ENCODE data around the gene CSRNP3.

Gene CSRNP3, protein sequence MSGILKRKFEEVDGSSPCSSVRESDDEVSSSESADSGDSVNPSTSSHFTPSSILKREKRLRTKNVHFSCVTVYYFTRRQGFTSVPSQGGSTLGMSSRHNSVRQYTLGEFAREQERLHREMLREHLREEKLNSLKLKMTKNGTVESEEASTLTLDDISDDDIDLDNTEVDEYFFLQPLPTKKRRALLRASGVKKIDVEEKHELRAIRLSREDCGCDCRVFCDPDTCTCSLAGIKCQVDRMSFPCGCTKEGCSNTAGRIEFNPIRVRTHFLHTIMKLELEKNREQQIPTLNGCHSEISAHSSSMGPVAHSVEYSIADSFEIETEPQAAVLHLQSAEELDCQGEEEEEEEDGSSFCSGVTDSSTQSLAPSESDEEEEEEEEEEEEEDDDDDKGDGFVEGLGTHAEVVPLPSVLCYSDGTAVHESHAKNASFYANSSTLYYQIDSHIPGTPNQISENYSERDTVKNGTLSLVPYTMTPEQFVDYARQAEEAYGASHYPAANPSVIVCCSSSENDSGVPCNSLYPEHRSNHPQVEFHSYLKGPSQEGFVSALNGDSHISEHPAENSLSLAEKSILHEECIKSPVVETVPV

DNA sequence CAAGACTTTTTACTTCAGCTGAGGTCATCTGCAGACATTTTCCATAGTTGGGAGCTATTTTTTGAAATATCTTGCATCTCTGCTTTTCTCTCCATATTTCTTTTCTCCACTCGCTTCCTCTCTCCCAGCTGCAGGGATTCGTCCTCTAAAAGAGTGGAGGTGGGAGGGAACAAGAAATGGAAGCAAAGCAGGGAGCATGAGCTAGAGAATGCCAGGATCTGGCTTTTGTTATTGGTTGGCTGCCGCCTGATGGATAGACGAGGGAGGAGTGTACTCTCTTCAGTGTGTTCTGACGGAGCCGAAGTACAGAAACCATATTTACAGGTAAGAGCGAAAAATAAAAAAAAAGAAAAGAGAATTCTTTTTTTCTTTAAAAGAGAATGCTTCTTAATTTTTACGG is at the start of gene CSRNP3:
CSRNP3 (plus strand) TSS at position 282 of the 400 bp plus-strand sequence. CDS start 125,368 bp downstream, outside the sequence.
- peak; percentile 50 for DNase-seq (ENCODE audit: low read depth, low spot score)

DNA sequence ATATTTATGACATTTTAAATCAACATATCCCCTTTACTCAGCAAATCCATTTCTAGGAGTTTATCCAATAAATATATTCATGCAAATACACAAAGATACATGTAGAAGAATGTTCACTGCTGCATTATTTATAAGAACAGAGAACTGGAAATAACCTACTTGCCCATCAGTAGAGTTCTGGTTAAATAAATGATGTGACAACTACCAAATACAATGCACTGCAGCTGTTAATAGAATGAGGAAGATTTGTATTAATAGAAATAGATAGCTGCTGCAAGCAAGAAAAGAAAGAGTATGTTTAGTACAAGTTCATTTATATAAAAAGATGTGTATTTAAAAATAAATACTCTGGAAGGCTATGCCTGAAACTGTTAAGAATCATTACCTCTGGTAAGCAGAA is 49.3 kb upstream of the CSRNP3 start:
- no peak for DNase-seq (ENCODE audit: low read depth, low spot score)

DNA sequence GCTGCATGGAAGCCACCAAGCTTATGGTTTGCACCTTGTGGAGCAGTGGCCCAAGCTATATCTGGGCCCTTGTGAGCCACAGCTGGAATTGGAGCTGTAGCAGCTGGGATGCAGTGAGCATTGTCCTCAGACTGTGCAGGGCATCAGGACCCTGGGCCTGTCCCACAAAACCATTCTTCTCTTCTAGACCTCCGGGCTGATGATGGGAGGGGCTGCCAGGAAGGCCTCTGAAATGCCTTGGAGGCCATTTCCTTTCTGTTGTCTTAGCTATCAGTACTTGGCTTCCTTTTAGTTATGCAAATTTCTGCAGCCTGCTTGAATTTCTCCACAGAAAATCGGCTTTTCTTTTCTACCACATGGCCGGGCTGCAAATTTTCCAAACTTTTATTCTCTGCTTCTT is 46.4 kb upstream of the CSRNP3 start:
- no peak for DNase-seq (ENCODE audit: low read depth, low spot score)

DNA sequence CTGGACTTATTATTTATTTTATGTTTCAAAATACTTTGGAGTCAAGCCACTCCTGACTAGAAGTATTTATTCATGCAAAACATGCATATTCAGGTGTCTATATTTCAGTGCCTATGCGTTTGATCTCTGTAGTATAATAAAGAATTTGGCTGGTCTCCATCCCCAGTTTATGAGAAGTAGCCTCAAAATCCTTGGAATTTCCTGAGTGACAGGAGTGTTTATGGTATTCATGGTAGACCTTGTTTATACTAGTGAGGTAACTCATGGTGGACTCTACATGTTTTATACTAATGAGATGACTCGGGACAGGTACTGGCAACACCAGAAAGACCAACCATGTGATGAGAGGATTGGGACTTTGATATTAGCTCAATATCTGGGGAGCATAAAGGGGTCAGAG is 43.9 kb upstream of the CSRNP3 start:
- DNase-seq (ENCODE audit: low read depth, low spot score), result no peak

GRCh38 chr2:165427686-165428085 is 41.8 kb upstream of the CSRNP3 start:
- DNase-seq (ENCODE audit: low read depth, low spot score), result no peak

GRCh38 chr2:165428926-165429325 is 40.6 kb upstream of the CSRNP3 start:
- no peak for DNase-seq (ENCODE audit: low read depth, low spot score)

GRCh38 chr2:165431014-165431413 is 38.5 kb upstream of the CSRNP3 start:
- DNase-seq (ENCODE audit: low read depth, low spot score), result no peak

- no peak for DNase-seq (ENCODE audit: low read depth, low spot score)
These were observed 37.1 kb upstream of the CSRNP3 start for GRCh38 chr2:165432234-165432966.

DNA sequence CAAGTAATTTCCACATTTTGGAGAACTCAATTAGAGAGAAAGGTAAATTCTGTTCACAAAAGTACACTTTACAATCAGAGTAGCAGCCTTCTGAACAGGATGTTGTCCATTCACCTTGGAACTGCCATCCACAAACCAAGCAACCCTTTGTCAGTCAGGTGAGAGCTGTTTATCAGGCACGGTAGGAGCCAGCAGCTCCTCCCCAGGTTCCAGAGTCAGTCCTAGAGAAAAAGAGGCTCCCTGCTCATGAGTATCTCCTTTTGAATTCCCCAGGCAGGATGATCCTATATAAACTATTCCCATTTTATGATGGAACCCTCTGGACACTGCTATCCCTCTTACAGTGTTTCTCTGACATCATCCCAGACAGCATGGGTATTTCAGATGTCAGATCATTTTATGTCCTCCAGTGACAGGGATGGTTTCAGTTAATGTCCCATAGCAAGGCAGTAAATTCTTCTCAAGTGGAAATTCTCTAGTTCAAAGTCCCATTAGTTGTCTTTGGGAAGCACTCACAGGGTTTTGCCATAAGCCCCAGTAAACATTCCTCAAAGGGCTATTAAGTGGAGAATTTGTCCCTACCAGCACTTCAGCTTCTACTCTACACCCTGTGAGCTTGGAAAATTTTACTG is 34.5 kb upstream of the CSRNP3 start:
- no peak for DNase-seq (ENCODE audit: low read depth, low spot score)

DNA sequence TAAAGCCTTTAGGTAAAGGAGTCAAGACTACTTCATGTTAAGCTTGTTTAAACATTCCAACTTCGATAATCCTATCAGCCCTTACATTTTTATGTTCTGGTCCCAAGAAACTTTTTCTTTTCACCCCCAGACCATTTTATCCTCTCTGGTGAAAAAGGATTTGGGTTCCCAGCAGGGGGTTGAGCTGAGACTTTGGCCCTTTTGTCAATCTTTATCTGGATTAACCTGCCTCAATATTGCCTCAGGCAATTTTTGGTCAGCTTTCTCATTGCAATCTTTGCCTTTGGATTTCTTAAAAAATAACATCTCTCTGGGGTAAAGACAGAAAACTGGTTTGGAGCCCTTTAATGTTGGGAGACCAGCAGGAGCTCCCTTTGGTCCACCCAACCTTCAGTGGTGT is 33.9 kb upstream of the CSRNP3 start:
- DNase-seq (ENCODE audit: low read depth, low spot score), result no peak

DNA sequence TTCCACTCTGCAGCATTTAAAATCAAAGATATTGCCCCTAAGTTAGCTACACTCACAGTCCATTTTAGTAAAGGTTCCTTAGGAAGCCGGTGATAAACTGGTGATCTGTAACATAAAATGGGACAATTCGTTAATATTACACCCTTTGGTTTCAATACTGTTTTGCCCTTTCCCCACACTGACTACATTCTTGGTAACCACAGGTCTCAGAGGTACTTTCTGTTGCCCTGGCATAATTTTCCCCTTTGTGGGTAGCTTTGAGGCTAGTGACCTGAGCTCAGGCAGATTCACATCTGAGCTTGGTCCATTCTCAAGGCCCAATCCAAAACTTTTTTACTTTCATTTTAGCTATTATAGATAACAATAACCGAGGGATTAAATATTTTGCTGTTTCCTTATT is 32.9 kb upstream of the CSRNP3 start:
- no peak for DNase-seq (ENCODE audit: low read depth, low spot score)

GRCh38 chr2:165440367-165440766 is 29.1 kb upstream of the CSRNP3 start:
- DNase-seq (ENCODE audit: low read depth, low spot score), result peak; percentile 67

DNA sequence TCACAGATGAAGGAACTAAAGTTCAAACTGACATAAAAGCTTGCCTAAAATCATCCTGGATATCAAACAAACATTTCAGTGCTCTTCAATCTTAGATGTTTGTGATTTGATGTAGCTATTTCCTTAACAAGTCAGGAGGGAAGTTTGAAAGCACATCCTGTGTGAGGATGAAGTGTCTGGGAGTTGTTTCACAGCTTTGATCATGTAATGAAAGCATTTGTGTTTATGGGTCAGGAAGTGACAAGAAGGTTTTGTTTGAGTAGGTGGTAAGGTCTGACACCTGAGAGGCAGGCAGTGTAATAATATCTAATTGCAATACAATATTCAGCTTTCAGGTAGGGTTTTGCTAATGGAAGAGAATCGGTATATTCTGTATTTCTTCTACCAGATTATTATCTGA is 26.0 kb upstream of the CSRNP3 start:
- DNase-seq (ENCODE audit: low read depth, low spot score), result no peak

DNA sequence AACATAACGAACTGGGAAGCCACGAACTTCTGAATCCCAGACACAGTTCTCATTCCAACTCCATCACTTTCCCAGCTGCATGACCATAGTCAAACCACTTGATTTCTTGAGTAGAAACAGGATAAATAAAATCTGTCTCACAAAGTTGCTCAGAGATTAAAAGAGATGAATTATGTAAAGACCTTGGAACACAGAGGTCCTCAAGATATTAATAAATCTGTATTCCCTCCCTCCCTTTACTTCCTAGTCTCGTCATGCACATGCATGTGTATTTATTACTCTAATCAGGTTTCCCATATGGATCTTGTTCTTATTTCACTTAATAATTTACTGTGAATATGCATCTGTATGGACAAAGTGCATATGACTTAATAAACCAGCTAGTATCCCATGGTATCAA is 21.1 kb upstream of the CSRNP3 start:
- no peak for DNase-seq (ENCODE audit: low read depth, low spot score)

- no peak for DNase-seq (ENCODE audit: low read depth, low spot score)
These were observed 19.3 kb upstream of the CSRNP3 start for GRCh38 chr2:165450156-165450555.

- no peak for DNase-seq (ENCODE audit: low read depth, low spot score)
These were observed 17.2 kb upstream of the CSRNP3 start for GRCh38 chr2:165452327-165452726.

- no peak for DNase-seq (ENCODE audit: low read depth, low spot score)
These were observed 15.9 kb upstream of the CSRNP3 start for GRCh38 chr2:165453561-165454094.

- no peak for DNase-seq (ENCODE audit: low read depth, low spot score)
These were observed 14.6 kb upstream of the CSRNP3 start for GRCh38 chr2:165454905-165455304.

DNA sequence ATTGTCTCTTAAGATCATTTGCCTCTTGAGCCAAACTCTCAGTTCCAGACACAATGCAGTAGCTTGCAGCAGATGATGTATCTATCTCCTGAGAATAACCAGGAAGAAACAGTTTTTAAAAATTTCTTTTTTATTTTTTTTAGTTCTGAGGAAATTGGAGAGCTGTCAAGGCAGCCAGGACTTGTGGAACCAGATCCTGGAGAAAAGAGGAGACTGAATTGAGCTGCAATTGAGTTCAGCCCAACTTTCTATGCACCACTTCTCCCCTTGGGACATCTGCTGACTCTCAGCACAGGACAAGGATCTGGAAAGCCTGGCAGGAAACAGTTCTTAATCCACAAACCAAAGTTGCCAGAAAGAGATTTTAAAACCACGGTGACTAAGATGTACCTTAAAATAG is 13.5 kb upstream of the CSRNP3 start:
- no peak for DNase-seq (ENCODE audit: low read depth, low spot score)

- no peak for DNase-seq (ENCODE audit: low read depth, low spot score)
These were observed 7.1 kb upstream of the CSRNP3 start for GRCh38 chr2:165462443-165462842.

DNA sequence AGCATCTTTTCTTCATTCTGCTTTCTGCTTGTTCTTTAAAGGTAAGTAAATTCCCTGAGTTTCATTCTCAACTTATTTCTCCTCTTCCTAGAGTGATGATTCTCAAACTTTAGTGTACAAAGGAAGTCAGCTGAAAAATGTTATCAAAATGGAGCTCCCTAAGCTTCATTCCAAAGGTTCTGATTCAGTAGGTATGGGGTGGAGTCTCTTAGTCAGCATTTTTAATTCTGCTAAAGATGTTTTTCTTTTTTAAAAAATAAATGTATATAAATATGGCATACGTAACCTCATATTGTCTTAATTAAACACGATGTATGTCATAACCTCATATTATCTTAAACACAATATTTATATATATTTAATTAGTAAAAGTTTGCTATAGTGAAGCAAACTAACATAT is 3.1 kb upstream of the CSRNP3 start:
- DNase-seq (ENCODE audit: low read depth, low spot score), result no peak

GRCh38 chr2:165467921-165468320 is 1.6 kb upstream of the CSRNP3 start:
- no peak for DNase-seq (ENCODE audit: low read depth, low spot score)
